Measurements from ENCODE around the gene SLC6A19.

GRCh38 chr5:1199340-1199648 lies 2.1 kb upstream of the SLC6A19 start:
- TF ChIP-seq CTCF (IDR thresholded peaks at IDR 0.05): no peak
- TF ChIP-seq POLR2A (IDR thresholded peaks at IDR 0.05): no peak

All from lower leg skin (tissue), 3 donors.